Measurements from ENCODE around the gene RAB31.

DNA sequence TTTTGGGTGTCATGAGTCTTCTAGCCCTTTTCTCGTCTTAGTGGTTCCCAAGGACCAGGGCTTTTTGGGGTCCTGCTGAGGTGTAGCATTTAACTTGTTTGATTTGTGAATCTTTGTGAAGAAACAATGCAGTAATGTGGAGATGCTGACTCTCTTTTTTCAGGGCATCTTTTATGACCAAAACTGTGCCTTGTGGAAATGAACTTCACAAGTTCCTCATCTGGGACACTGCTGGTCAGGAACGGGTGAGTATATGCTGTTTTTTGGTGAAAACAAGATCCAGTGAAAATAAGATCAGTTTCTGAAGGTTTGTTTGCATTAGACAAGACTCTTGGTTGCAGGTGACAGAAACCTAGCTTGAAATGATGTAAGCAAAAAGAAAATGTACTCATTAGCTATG lies 83.9 kb downstream of the RAB31 start:
- TF ChIP-seq CBX5 (CRISPR knock-in tag; IDR thresholded peaks at IDR 0.05; ENCODE audit: borderline replicate concordance), result no peak
- TF ChIP-seq, protein P1, sequence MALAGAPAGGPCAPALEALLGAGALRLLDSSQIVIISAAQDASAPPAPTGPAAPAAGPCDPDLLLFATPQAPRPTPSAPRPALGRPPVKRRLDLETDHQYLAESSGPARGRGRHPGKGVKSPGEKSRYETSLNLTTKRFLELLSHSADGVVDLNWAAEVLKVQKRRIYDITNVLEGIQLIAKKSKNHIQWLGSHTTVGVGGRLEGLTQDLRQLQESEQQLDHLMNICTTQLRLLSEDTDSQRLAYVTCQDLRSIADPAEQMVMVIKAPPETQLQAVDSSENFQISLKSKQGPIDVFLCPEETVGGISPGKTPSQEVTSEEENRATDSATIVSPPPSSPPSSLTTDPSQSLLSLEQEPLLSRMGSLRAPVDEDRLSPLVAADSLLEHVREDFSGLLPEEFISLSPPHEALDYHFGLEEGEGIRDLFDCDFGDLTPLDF (CRISPR knock-in tag; IDR thresholded peaks at IDR 0.05), result no peak
- TF ChIP-seq TGIF2 (CRISPR knock-in tag; IDR thresholded peaks at IDR 0.05), result no peak
- TF ChIP-seq, protein P2, sequence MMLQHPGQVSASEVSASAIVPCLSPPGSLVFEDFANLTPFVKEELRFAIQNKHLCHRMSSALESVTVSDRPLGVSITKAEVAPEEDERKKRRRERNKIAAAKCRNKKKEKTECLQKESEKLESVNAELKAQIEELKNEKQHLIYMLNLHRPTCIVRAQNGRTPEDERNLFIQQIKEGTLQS (CRISPR knock-in tag; IDR thresholded peaks at IDR 0.05), result no peak
- TF ChIP-seq ASH2L (IDR thresholded peaks at IDR 0.05; ENCODE audit: insufficient read length, low read depth, low read length), result no peak
- no peak for TF ChIP-seq TAF1 (CRISPR knock-in tag; IDR thresholded peaks at IDR 0.05)
- no peak for TF ChIP-seq BHLHE40 (IDR thresholded peaks at IDR 0.05; ENCODE audit: low read length)
